NCI-H524 (cell line): Measurements from ENCODE around the gene ZBTB18.
A peak's percentile ranks its signal among the peaks of the same experiment; 100 is the strongest.
"Not testable (repeated sequence)": the region's sequence is repeated elsewhere in the genome, so short reads cannot be mapped to it uniquely, and the experiment has no call there.

Experiments used
- DNase-seq, 2 experiments: peaks; one replicate each; lab custom pipeline; 2025; lab: John Stamatoyannopoulos, UW

The ZBTB18 gene

GRCh38 chr1:244041466-244042120 lies 9.5 kb upstream of the ZBTB18 start:
- DNase-seq: no peak

- no peak for DNase-seq
Observed at GRCh38 chr1:244042293-244042692, 8.8 kb upstream of the ZBTB18 start.

GRCh38 chr1:244044423-244044822 lies 6.7 kb upstream of the ZBTB18 start:
- DNase-seq: no peak

GRCh38 chr1:244046254-244046653 lies 4.8 kb upstream of the ZBTB18 start:
- not testable (repeated sequence) for DNase-seq

- DNase-seq: peak in 1 of 2 experiments; percentile 36
Observed at GRCh38 chr1:244046907-244047611, 4.0 kb upstream of the ZBTB18 start.

- peak; percentile 47 to 65 for DNase-seq
Observed at GRCh38 chr1:244047621-244048255, 3.3 kb upstream of the ZBTB18 start.

- DNase-seq: peak; percentile 97 to 98
Observed at GRCh38 chr1:244048256-244049161, 2.6 kb upstream of the ZBTB18 start.

- peak; percentile 57 to 59 for DNase-seq
Observed at GRCh38 chr1:244049162-244050013, 1.7 kb upstream of the ZBTB18 start.

GRCh38 chr1:244050014-244050834 lies 859 bp upstream of the ZBTB18 start:
- DNase-seq: peak; percentile 50 to 59

GRCh38 chr1:244052016-244052727 lies 1.1 kb downstream of the ZBTB18 start:
- DNase-seq: peak; percentile 94 to 96

- DNase-seq: peak in 1 of 2 experiments; percentile 8
Observed at GRCh38 chr1:244052728-244053312, 1.7 kb downstream of the ZBTB18 start.

- peak in 1 of 2 experiments; percentile 49 for DNase-seq
Observed at GRCh38 chr1:244053831-244054230, 2.7 kb downstream of the ZBTB18 start.

- DNase-seq: peak; percentile 35 to 76
Observed at GRCh38 chr1:244054247-244054923, 3.3 kb downstream of the ZBTB18 start.

GRCh38 chr1:244054924-244055263 lies 3.8 kb downstream of the ZBTB18 start:
- peak; percentile 47 to 75 for DNase-seq

- DNase-seq: peak; percentile 22 to 59
Observed at GRCh38 chr1:244056577-244056976, 5.5 kb downstream of the ZBTB18 start.

- DNase-seq: peak; percentile 52 to 64
Observed at GRCh38 chr1:244057474-244058385, 6.6 kb downstream of the ZBTB18 start.

GRCh38 chr1:244060117-244060516 lies 9.0 kb downstream of the ZBTB18 start:
- DNase-seq: no peak
